ENCODE results near the gene APOLD1. TPM values are rescaled to one million over a fixed set of nuclear protein-coding genes. Genes with fewer than 3 reads are reported as not detected.
A peak's percentile ranks its signal among the peaks of the same experiment; 100 is the strongest.

Gene APOLD1
- total RNA-seq, 1 donor from 2014 or later: 22.0 TPM

DNA sequence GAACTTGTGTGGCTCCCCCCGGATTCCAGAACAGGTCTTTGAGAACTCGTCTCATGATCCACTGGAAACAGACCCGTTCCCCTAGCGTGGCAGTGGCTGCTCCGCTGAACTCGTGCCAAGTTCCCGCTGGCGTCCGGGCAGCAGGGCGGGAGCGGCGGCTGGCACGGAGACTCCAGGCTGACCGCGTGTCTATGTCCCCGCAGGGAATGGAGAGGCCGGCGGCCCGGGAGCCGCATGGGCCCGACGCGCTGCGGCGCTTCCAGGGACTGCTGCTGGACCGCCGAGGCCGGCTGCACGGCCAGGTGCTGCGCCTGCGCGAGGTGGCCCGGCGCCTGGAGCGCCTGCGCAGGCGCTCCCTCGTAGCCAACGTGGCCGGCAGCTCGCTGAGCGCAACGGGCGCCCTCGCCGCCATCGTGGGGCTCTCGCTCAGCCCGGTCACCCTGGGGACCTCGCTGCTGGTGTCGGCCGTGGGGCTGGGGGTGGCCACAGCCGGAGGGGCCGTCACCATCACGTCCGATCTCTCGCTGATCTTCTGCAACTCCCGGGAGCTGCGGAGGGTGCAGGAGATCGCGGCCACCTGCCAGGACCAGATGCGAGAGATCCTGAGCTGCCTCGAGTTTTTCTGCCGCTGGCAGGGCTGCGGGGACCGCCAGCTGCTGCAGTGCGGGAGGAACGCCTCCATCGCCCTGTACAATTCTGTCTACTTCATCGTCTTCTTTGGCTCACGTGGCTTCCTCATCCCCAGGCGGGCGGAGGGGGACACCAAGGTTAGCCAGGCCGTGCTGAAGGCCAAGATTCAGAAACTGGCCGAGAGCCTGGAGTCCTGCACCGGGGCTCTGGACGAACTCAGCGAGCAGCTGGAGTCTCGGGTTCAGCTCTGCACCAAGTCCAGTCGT is 1.5 kb downstream of the APOLD1 start:
- Histone ChIP-seq H3K27me3 (ENCODE audit: low read depth) (no peaks in the 10 kb centered on the region), H3K4me1 (peaks cover 69% of the 10 kb centered on the region), H3K36me3 (no peaks in the 10 kb centered on the region), H3K9me3 (replicated peaks) (no peaks in the 10 kb centered on the region), H3K4me3 (peak overlapping the region; percentile 82), H3K27ac (replicated peaks) (peak overlapping the region; percentile 98)
- intact Hi-C loops (cut with micrococcal nuclease): no loop called here
- DNase-seq: peak; percentile 85
- TF ChIP-seq CTCF (IDR thresholded peaks at IDR 0.05; ENCODE audit: borderline replicate concordance): peak; percentile 46

GRCh38 chr12:12788131-12788530 is 2.7 kb downstream of the APOLD1 start:
- Histone ChIP-seq H3K27ac (replicated peaks) (peak overlapping the region; percentile 98), H3K36me3 (no peaks in the 10 kb centered on the region), H3K4me3 (peak overlapping the region; percentile 82), H3K9me3 (replicated peaks) (no peaks in the 10 kb centered on the region), H3K27me3 (ENCODE audit: low read depth) (no peaks in the 10 kb centered on the region), H3K4me1 (peaks cover 80% of the 10 kb centered on the region)
- no peak for TF ChIP-seq CTCF (IDR thresholded peaks at IDR 0.05; ENCODE audit: borderline replicate concordance)
- intact Hi-C loops (cut with micrococcal nuclease): no loop called here
- no peak for DNase-seq

DNA sequence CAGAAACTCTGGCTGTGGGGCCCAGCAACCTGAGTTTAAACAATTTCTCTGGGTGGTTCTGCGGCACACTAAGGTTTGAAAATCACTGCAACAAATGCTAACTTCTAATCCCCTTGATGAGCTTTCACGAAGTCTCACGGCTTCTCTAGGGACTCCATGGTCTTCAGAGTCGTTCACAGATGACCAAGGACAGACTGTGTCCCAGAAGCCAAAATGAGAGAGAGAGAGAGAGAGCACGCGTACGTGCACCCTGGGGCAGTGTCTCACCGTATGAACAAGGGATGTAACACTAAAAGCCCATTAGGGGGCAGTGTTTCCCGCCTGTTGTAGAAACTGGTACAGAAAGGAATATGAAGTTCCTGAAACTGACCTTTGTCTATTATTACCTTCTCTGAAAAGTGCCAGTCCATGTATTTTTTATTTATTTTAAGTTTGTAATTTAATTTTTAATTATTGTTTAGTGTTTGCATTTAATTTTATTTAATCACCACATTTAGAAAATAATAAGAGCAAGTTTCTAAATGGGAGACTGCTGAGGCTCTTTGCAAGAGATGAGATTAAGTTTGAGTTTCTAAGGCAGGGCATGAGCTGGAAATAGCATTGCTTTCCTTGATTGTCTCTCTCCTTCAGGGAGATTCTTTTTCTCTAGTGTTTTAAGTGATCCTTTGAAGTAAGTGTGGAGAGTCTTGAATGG is 3.4 kb downstream of the APOLD1 start:
- intact Hi-C loops (cut with micrococcal nuclease): no loop called here
- H3K27ac ChIP-seq (replicated peaks): peak overlapping the region; percentile 98
- H3K4me3 ChIP-seq: peak overlapping the region; percentile 82
- no peaks in the 10 kb centered on the region for H3K36me3 ChIP-seq
- H3K4me1 ChIP-seq: peaks cover 80% of the 10 kb centered on the region
- no peaks in the 10 kb centered on the region for H3K9me3 ChIP-seq (replicated peaks)
- peak; percentile 87 for TF ChIP-seq CTCF (IDR thresholded peaks at IDR 0.05; ENCODE audit: borderline replicate concordance)
- H3K27me3 ChIP-seq (ENCODE audit: low read depth): no peaks in the 10 kb centered on the region
- DNase-seq: no peak

GRCh38 chr12:12790956-12791355 is 5.5 kb downstream of the APOLD1 start:
- DNase-seq: no peak
- Histone ChIP-seq H3K4me1 (peaks cover 70% of the 10 kb centered on the region), H3K27ac (replicated peaks) (peak overlapping the region; percentile 7), H3K27me3 (ENCODE audit: low read depth) (no peaks in the 10 kb centered on the region), H3K4me3 (peak overlapping the region; percentile 82), H3K9me3 (replicated peaks) (no peaks in the 10 kb centered on the region), H3K36me3 (no peaks in the 10 kb centered on the region)
- intact Hi-C loops (cut with micrococcal nuclease): no loop called here
- TF ChIP-seq CTCF (IDR thresholded peaks at IDR 0.05; ENCODE audit: borderline replicate concordance): no peak

DNA sequence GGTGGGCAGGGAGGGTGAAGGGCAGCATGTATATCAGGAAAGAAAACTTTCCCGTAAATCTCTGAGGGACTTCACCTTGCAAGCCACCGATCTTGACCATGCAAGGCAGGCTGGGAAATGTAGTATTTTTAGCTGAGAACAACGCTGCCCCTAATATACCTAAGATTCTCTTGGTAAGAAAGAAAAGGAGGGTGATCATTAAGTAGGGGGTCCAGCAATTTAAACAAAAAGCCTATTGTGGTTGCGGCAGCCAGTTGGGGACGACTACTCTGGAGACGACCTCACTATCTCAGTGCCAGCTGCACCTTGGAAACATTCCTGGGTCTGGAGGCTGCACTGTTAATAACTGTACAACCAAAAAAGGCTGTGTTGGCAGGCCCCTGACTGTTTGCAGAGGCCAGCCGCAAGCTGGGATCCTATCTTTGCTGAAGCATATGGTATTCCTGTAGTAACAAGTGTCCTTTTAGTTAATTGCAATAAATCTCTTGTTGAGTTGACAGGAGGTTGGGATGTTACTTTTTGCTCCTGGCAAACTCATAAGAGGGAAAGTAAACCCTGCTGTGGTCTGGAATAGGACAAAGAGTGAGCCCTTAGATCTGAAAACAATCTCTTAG is 6.4 kb downstream of the APOLD1 start:
- no peaks in the 10 kb centered on the region for H3K27me3 ChIP-seq (ENCODE audit: low read depth)
- no peaks in the 10 kb centered on the region for H3K36me3 ChIP-seq
- H3K4me3 ChIP-seq: peak overlapping the region; percentile 51
- H3K27ac ChIP-seq (replicated peaks): peak overlapping the region; percentile 58
- peak; percentile 23 for DNase-seq
- H3K9me3 ChIP-seq (replicated peaks): no peaks in the 10 kb centered on the region
- no peak for TF ChIP-seq CTCF (IDR thresholded peaks at IDR 0.05; ENCODE audit: borderline replicate concordance)
- peaks cover 62% of the 10 kb centered on the region for H3K4me1 ChIP-seq
- intact Hi-C loops (cut with micrococcal nuclease): no loop called here

Data from left ventricle myocardium inferior (tissue), 1 donor.